Natural killer cell (primary cell): ENCODE measurements around the gene SLC39A3. TPM values are rescaled to one million over a fixed set of nuclear protein-coding genes. Genes with fewer than 3 reads are reported as not detected.

Experiments used
- ATAC-seq, 3 donors: fragments of 150-1000 bp in 2 of 3; fragments of 200-7000 bp in 1 of 3; cut with Tn5 transposase; 1 replicate in 1 of 3; 2 replicates in 2 of 3; pipeline ENCODE4 v1.10.0; 2021; ENCODE audit warnings: mild to moderate bottlenecking in 2 of 3, moderate library complexity in 2 of 3
- DNase-seq, 2 donors: peaks; one replicate each; pipeline versions ENCODE4 v3.0.0 to v3.0.0-alpha.2; 2013 to 2021; ENCODE audit warnings: mixed read lengths in 1 of 2
- H3K27ac ChIP-seq: one replicate; pipeline ENCODE4 v1.5.1; 2013; ENCODE audit warnings: mild to moderate bottlenecking, low read length
- H3K27me3 ChIP-seq: one replicate; pipeline ENCODE4 v1.6.1; 2013; ENCODE audit warnings: low read length; ENCODE audit not compliant: control insufficient read depth, insufficient read depth
- H3K36me3 ChIP-seq: one replicate; pipeline ENCODE4 v1.6.1; 2013; ENCODE audit warnings: low read length; ENCODE audit not compliant: control insufficient read depth, insufficient read depth
- H3K4me1 ChIP-seq: one replicate; pipeline ENCODE4 v1.6.1; 2013; ENCODE audit warnings: low read length; ENCODE audit not compliant: control insufficient read depth, insufficient read depth
- H3K4me3 ChIP-seq: one replicate; pipeline ENCODE4 v1.5.1; 2013; ENCODE audit warnings: low read length
- H3K9me3 ChIP-seq: one replicate; pipeline ENCODE4 v1.6.1; 2013; ENCODE audit warnings: low read length; ENCODE audit not compliant: control insufficient read depth, insufficient read depth
- H3K27ac Mint-ChIP-seq, 2 donors: one replicate each; pipeline ENCODE4 v1.8.0; 2022; ENCODE audit warnings: mild to moderate bottlenecking in 2 of 2, mixed read lengths in 2 of 2, moderate library complexity in 1 of 2
- H3K27me3 Mint-ChIP-seq, 2 donors: one replicate each; pipeline ENCODE4 v1.8.0; 2022; ENCODE audit warnings: low read depth in 2 of 2, mixed read lengths in 2 of 2
- H3K36me3 Mint-ChIP-seq: one replicate; pipeline ENCODE4 v1.8.0; 2022; ENCODE audit warnings: mixed read lengths
- H3K4me1 Mint-ChIP-seq, 2 donors: one replicate each; pipeline ENCODE4 v1.8.0; 2022; ENCODE audit warnings: mixed read lengths in 2 of 2
- H3K4me3 Mint-ChIP-seq: one replicate; pipeline ENCODE4 v1.8.0; 2022; ENCODE audit warnings: mild to moderate bottlenecking, moderate library complexity, mixed read lengths
- H3K9me3 Mint-ChIP-seq, 2 donors: one replicate each; pipeline ENCODE4 v1.8.0; 2022; ENCODE audit warnings: mixed read lengths in 2 of 2
- CTCF ChIP-seq: fragments of 200-600 bp; IDR thresholded peaks from one replicate; pipeline ENCODE4 v1.8.0; 2022; ENCODE audit warnings: antibody characterized with exemption
- WGBS: methylation state at CpG from one replicate; pipeline ENCODE4 v1.1.7; 2013; ENCODE audit warnings: missing lambda C conversion rate; ENCODE audit not compliant: insufficient coverage; 5-methylcytosine and 5-hydroxymethylcytosine counted together
- intact Hi-C: fragments of 100-400 bp; cut with micrococcal nuclease; formaldehyde crosslinking; loops from one replicate; pipeline ENCODE4 v1.14.2; 2022
- total RNA-seq, 4 donors: library from RNA; stranded (reverse); fragments of 120-200 nt in 1 of 4; gene quantifications; one replicate each; pipeline versions ENCODE4 v1.2.3 to v1.2.4, GENCODE V29; 2013 to 2022

Gene SLC39A3
- total RNA-seq, 3 donors from 2014 or later (not counting 1 experiment from before 2014, with no cell fraction given) = 14.8 to 29.4 (median 19.6) TPM

- Histone ChIP-seq H3K4me1 (peaks cover 8% of the 10 kb centered on the region), H3K36me3 (peaks cover 15% of the 10 kb centered on the region), H3K27me3 (no peaks in the 10 kb centered on the region), H3K9me3 (no peaks in the 10 kb centered on the region), H3K4me3 (no peak overlapping the region), H3K27ac (no peak overlapping the region)
- WGBS = 93% methylated on average over 41 of the region's 41 CpGs
- Mint-ChIP-seq H3K4me1 (peaks cover 5% of the 10 kb centered on the region in 2 donors), H3K27ac (no peak overlapping the region), H3K9me3 (no peaks in the 10 kb centered on the region), H3K4me3 (no peak overlapping the region), H3K27me3 (peaks cover 0 to under 1% of the 10 kb centered on the region in 2 donors), H3K36me3 (no peaks in the 10 kb centered on the region)
- no peak for ATAC-seq
- DNase-seq = no peak
- intact Hi-C loops = no loop called here
- TF ChIP-seq CTCF = no peak
Measured at GRCh38 chr19:2731181-2731995, 8.4 kb downstream of the SLC39A3 start.

- Mint-ChIP-seq H3K4me3 (no peak overlapping the region), H3K27me3 (peaks cover 0 to 3% of the 10 kb centered on the region in 2 donors), H3K9me3 (no peaks in the 10 kb centered on the region), H3K27ac (no peak overlapping the region), H3K36me3 (no peaks in the 10 kb centered on the region), H3K4me1 (peaks cover 5% of the 10 kb centered on the region in 2 donors)
- no peak for TF ChIP-seq CTCF
- Histone ChIP-seq H3K27me3 (no peaks in the 10 kb centered on the region), H3K27ac (no peak overlapping the region), H3K9me3 (no peaks in the 10 kb centered on the region), H3K4me3 (no peak overlapping the region), H3K36me3 (peaks cover 9% of the 10 kb centered on the region), H3K4me1 (peaks cover 10% of the 10 kb centered on the region)
- no peak for ATAC-seq
- DNase-seq = no peak
- 97% methylated on average over 26 of the region's 26 CpGs for WGBS
- intact Hi-C loops = no loop called here
Measured at GRCh38 chr19:2729943-2730818, 9.6 kb downstream of the SLC39A3 start.

- no peak overlapping the region for H3K4me3 Mint-ChIP-seq
- Histone ChIP-seq H3K27me3 (no peaks in the 10 kb centered on the region), H3K36me3 (peaks cover 4% of the 10 kb centered on the region), H3K4me3 (no peak overlapping the region), H3K27ac (no peak overlapping the region), H3K9me3 (no peaks in the 10 kb centered on the region), H3K4me1 (peaks cover 10% of the 10 kb centered on the region)
- H3K36me3 Mint-ChIP-seq = no peaks in the 10 kb centered on the region
- ATAC-seq (no peak), DNase-seq (no peak)
- peaks cover 5% of the 10 kb centered on the region in 2 donors for H3K4me1 Mint-ChIP-seq
- 90% methylated on average over 23 of the region's 23 CpGs for WGBS
- H3K27me3 Mint-ChIP-seq = peaks cover 6 to 8% of the 10 kb centered on the region in 2 donors
- no peak overlapping the region for H3K27ac Mint-ChIP-seq
- no peak for TF ChIP-seq CTCF
- intact Hi-C loops = no loop called here
- no peaks in the 10 kb centered on the region for H3K9me3 Mint-ChIP-seq
Measured at GRCh38 chr19:2728783-2729387, 10.9 kb downstream of the SLC39A3 start.
